RKO (cell line): ENCODE results near the gene HOXB4.
A peak's percentile ranks its signal among the peaks of the same experiment; 100 is the strongest.

ENCODE experiments used
- DNase-seq: peaks from one replicate; pipeline ENCODE4 v3.0.0-alpha.2; 2016; ENCODE audit warnings: low spot score

Gene HOXB4

DNA sequence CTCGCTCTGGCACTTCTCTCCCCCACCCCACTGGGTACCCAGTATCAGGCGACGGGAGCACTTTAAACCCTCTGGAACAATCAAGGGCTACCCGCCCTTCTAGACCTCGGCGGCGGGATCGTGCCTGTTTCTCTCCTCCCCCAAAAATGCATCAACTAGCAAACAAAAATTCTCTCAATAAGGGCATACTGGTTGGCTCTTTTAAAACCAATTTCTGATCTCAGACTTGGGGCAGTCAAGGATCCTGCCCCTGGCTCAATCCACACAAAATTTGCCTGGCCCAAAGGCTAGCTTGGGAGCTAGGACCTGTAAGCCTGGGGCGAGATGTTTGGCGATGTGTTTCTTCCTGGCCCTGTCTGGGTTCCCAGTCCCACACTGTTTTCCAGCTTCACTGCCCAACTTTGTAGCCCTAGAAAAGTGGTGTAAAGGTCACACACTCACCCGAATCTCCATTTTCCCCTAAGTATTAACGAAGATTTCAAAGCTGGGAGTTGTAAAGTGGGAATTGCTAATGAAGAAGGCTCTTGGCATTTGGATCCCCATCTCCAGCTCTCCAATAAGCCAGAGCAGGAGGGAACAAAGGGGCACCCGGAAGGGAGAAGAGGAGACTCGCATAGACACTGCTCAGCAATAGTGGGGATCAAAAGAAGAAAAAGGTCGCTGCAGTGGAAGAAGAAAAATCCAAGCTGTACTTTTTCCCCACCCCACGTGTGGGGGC, 18.9 kb downstream of the HOXB4 start:
- DNase-seq = no peak

DNA sequence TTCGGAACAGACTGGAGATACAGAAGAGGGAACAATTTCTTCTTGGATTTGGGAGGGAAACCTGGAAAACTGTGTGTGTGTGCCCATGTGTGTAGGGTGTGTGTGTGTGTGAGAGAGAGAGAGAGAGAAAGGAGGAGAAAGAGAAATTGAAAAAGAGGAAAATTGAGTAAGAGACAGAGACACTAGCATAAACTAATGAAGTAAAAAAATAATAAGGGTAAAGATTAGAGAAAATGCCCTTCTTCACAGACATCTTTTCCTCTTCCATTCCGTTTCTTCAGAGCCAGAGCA, 19.4 kb downstream of the HOXB4 start:
- DNase-seq = no peak

DNA sequence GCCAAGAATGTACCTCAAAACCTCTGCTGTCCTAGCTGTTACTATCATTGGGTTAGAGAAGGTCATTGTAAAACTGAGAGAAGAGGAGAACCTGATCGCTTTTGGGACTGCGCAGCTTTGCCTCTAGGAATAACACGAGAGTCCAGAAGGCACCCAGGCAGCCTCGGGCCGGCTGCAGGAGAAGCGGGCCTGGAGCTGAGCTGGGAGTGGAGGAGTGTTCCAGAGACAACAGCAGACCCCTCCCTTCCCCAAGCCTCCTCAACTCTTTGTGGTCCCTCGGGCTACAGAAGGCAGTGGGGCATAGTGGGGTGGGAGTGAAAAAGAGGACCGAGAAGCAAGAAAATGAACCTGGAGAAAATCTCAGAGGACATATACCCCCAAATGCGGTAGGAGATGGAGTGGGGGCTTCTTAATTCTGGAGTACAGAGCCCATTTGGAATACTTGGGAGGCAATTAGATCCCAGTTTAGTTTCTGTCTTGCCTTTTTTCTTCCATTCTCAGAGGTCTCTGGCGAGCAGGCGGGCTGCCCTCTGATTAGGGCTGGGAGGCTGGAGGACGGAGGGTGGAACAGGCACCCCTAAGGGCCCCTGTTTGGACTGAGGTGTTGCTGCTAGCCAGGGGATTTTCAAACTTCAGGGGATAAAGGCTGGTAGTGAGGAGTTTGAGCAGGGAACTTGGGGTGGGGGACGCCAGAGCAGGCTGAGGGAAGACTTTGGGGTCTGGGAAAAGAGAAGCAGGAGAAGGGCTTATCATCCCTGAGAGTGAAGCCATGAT, 19.9 kb downstream of the HOXB4 start:
- no peak for DNase-seq

DNA sequence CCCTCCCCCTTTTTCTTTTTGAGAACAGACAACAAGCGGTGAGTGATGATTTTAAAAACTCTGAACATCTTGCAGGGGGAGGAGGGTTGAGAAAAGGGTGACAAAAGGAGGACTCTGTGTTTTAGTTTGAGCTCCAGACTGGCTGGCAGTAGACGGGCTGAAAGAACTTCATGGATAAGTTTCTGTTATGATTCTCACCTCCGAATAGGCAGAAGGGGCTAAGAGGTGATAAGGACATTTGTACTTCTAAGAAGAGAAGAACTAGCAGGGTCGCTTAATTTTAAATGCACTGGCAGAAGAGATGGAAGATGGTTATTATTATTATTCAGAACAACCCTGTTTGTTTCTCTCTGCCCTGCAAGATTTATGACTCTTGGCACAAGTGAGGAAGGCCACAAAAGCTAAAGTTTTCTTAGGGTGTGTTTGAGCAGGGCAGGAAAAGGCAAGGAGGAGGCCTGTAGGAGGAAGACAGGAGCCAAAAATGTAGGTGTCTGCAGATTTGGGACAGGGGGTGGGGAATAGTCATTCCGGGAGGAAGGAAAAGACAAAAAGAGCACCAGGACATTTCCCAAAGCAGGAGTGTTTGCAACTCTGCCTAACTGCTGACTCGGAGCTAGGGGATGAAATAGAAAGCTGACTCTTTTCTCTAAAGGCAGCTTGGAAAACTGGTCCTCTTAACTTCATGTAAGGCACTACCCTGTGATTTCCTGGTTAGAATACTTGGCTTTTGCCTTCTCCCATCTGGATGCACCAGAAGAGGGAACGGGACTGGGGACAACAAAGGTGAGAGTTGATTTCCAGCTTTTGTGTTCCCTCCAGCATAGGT, 21.4 kb downstream of the HOXB4 start:
- DNase-seq = no peak

DNA sequence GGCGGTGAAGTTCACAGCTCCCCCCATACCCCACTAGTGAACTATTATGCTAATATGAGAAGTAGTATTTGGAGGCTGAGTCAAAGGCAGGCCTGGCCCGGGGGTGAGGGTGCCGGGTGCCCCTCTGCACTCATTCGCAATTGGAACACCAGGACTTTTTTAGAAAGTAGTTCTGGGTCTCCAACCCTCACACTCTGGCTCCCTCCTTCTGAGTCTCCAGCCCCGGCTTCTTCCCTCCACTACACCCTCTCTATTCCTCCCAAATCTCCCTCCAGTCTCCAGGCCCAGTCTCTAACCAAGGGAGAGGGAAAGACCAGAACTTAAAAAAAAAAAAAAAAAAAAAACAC, 21.9 kb downstream of the HOXB4 start:
- no peak for DNase-seq

DNA sequence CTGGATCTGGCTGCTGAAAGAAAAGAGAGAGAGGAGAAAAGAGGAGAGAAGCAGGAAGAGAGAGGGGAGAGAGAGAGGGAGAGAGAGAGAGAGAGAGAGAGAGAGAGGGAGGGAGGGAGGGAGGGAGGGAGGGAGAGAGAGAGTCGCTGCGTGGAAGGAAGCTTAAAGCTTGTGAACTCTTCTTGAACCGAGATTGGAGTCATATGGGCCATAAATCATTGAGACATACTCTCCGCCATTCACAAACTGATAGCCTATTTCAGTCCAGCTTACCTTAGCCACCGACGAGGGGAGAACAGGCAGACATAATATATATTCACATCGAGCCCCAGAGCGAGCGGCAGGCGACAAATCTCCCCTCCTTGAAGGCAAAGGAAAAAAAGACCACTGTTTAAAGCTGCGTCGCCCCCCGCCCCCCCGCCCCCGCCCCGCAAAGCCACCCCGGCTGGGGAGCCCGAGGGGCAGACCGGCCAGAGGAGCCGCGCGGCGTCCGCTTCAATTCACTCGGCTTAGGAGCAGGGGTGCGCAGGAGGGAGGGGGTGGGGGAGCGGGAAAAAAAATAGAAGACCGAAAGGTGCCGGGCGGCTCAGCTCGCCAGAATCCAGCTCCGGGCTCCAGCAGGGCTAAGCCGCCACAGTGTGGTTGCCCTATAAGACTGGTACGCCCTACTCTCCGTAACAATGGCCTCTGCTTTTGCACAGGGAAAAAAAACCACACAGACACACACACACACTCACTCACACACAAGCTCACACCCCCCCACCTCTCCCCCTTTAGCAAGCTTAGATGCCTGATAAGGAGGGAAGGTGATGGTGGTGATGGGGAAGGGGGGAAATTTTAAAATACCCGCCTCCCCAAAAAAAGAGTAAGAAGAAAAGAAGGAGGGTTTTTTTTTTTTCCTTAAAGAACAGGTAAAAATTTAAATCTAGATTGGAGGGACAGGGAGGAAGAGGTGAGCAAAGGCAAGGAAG, 22.6 kb downstream of the HOXB4 start:
- peak; percentile 90 for DNase-seq

DNA sequence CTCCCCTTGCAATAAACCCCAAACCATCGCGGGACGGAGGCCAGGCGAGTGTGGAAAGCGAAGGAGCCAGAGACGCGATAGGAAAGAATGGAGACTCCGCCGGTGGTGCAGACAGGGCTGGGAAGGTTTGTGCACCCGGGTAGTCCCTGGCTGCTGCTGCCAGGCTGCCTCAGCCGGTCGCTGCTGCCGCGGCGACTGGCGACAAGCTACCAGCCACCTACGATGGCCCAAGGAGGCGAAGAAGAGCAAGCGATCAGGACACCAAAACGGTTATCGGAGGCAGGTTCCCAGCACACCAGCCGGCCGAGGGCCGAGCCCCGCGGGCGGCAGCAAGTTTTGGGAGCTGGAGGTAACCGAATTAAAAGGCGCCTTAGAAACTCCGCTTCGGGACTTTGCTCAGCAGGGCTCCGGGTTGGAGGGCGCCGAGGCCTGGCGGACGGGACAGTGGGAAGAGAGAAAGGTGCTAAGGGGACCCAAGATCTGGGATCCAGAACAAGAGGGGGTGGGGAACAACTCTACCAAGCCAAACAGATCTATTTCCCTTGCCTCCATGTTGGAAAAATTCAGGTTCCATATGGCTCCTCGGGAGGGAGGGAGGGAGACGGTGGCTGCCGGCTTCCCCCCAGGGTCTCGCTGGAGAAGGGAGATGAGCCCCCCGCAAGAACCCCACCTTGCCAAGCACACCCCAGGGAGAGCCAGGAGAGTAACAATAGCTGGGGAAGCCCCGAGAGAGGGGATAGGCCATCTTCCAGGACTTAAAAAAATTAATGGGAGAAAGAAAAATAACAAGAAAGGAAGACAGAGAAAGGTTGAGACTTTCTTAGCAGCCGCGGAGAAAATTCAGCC, 23.5 kb downstream of the HOXB4 start:
- DNase-seq = peak; percentile 36

DNA sequence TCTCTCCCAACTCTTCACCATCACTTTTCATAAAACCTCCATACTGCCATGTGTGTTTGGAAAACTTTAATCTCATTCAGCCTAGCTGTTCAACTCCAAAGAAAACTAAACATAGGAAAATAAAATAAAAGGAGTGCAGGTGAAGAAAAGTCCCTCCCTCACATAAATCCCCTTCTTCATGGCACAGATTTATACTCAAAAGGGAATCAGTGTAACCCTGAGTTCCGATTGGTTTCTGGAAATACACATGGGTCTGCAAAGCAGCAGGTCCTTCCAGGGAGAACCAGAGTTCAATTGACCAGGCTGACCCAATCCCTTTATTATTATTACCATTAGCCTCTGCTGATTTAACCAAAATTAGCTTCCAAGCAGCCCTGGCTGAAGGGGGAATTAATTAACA, 24.3 kb downstream of the HOXB4 start:
- DNase-seq = no peak

DNA sequence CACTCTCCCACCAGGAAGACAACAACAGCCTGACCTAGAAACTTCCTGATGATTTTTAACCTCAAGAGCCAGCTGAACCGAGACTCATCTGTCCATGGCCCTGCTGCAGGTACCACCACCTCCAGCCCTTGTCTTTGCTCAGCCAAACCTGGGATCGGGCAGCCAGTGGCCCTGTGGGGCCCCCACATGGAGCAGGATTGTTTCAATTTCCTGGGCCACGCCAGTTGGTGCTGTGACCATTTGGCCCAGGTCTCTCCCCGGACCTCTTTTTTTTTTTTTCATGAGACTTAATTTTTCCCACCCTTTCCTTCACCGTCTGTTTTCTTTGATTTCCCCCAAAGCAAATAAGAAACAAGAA, 25.0 kb downstream of the HOXB4 start:
- DNase-seq = no peak

DNA sequence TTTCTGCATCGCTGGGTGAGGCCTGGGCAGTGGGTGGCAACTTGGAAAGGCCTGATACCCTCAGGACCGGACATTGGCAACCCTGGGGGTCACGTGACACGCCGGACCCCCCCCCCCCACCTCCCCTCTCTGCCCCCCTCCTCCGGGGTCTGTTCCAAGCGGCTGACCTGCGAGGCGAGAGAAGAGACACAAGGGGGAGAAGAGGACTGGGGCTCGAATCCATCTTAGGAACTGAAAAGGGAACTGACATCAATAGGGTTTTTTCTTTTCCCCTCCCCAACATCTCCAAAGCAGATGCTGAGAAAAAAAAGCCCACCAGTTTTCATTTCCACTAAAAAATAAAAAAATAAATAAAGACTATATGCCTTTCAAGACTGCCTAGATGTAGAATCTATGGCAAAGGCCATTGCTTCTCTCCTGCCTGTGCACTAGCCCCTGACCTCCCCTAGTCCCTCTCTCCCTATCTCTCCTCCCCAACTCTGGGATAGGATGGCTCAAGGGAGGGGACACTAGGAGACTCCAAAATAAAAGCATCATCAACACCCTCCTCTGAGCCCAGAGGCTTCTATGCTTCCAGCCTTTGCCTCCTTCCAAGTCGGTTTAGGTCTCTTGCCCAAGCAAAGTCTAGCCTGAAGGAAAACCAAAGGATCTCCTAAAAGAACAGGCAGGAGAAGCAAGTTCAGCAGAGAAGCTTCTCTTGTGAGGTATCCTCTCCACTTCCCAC, 25.5 kb downstream of the HOXB4 start:
- no peak for DNase-seq

DNA sequence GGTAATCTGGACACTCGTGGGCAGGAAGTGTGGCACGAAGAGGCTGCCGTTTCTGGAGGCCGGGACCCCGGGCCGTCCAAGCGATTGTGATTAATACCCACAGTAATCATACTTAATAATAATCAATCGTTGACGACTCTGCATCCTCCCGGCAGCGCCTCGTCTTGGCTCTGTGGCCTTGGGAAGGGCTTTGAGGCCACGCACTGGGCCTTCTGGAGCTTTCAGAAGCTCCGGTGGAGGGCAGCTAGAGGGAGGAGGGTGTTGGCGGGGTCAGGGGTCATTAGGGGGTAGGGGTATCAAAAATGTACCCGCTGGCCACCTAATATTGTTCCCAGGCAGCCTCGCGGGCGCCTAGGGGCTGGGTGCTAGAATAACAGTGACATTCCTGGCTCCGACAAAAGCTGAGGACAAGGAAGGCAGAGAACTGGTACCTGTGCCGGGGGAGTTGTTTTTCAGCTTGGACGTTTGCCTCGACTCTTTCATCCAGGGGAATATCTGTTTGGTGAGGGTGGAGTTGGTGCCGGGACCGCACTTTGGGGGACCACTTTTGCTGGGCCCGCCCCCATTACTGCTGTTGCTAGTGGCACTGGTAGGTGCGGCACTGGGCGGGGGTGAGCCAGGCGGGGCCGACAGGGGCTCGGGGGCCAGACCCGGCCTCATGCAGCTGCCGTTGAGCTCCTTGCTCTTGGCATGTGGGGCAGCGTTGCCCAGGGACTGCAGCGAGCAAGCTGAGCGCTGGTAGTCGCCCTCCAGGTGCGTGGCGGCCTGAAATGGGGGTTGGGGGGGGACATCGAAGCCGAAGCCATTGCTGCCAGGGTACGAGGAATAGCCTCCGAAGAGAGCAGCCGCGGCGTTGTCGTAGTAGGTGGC, 26.3 kb downstream of the HOXB4 start:
- no peak for DNase-seq

DNA sequence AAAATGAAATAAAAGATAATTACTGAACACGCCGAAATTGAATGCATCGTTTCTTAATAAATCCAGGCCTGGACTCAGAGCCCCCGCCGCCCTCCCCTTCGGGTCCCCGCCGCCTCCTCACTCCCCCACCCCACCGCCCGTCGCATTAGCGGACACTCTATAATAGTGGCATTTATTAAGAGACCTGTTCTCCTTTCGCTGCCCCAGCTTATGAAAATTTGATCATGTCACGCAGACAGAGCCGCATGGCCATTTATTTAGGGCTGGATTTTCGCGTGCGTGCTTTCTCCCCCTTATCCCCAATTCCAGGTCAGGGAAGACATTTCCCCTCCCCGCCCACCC, 27.0 kb downstream of the HOXB4 start:
- no peak for DNase-seq

DNA sequence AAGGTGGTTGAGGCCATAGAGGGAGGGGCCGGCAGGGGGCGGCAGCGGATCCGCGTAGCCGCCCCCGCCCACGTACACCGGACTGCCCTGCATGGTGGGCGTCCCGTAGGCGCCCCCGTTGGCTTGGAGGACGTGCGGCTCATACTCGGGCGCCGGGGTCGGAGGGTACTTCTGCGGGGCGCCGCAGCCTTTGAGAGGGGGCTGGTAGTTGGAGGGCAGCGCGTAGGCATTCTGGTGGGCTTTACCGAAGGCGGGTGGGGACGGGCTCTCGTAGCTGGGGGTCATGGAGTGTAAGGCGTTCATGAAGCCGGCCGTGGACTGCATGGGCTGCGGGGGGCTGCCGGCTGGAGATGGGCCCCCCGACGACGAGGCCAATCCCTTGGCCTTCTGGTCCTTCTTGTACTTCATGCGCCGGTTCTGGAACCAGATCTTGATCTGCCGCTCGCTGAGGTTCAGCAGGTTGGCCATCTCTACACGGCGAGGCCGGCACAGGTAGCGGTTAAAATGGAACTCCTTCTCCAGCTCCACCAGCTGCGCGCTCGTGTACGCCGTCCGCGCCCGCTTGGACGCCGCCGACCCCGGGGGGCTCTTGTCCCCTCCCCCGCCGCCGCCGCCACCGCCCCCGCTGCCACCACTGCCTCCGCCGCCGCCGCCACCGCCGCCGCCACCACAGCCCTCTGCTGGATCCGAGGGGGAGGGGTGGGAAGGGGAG, 27.5 kb downstream of the HOXB4 start:
- no peak for DNase-seq

DNA sequence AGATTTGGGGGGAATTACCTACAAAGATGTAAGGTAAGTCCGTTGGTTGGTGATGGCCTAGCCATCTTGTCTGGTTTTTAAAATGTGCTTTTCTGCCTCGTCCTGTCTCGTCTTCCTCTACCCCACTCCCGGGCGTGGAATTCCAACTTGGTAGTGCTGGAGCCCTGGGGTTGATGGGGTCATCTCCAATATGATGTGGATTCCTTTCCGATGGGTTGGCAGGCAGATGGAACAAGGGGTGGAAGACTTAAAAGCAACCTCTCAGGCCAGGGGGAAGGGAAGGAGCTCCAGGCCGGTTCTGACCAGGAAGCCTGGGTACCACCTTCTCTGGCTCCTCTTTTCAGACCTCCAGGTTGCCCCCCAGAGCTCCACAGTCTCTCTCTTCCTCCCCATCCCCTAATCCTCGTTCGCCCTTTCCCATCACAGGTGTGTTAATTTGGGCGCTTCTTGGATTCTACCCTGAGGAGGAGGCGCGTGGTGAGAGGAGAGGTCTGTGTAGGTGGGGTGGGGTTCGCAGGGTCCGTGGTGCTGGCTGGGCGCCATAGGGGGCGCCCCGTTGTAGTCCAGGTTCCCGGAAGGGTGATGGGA, 28.1 kb downstream of the HOXB4 start:
- DNase-seq = no peak

DNA sequence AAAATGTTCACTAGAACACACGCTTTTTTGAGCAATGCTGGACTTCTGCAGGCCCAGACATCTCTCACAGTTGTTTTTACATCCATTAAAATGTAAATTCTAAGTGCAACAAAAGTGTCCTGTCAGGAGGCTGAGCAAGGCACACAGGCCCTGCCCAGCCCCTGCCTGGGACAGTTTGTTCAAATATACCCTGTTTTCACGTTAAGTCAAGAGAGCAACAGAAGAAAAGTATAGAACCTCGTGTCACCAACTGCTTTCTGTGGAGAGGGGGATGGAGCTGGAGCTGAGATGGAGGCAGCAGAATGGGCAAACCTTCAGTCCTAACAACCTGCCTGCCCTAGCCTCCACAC, 28.9 kb downstream of the HOXB4 start:
- no peak for DNase-seq

DNA sequence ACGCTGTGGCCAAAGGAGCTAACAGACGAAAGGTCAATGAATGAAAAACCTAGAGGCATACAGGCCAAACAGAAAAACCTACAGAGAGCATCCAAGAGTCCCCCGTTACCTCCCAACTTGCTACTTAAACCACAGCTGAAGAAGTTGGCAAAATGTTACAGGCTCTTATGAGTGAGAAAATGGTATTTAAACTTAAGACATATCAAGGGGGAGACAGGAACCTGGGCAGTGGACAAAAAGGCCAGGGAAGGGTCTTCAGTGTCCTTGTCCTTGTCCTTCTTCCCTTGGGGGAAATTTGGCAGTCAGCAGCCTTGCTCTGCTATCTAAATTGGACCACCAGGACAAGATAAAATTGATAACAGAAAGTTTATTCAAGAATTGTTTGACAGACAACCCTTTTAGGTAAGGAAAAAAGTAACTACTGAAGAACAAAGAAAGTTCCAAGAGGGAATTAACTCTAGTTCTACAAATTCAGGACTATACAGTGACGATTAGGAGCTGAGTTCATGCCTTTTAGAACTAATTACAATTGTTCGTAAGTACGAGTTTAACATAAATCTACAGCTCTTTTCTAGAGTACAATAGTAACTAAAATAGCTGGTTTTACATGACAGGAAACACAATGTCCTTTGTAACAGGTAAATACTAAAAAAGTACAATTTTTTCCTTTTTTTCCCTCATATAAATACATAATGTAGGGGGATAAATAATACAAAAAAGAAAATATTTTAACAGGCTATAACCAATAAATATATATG, 29.4 kb downstream of the HOXB4 start:
- DNase-seq = no peak

DNA sequence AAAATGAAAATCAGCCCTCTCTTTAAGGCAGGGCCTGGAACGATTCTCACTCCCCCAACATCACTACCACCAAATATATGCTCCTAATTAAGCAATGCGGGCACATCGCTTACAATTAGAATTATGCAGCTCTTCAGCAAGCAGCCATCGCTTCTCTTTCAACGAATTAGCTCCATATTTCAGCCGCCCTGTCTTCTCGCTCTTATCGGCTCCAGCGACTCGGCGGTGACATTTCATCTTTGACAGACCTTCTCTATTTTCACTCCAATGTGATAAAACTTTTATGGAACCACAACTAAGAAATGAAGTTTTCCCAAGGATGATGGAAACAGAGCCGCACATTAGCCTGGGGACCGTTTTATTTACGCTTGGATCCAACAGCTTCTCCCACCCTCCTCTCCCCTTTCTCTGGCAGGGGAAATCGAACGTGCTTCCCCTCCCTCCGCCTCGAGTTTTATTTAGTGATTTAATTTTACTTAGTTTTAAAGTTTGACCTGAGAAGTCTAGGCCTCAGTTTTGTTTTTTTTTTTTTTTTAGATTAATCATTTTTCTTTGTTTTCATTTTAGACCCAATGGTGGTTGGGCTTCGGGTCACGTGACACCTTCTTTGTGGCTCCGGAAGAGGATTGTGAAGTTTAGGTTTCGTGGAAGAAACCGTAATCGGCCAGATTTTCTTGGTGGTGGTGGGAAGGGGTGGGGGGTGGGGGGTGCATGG, 30.2 kb downstream of the HOXB4 start:
- DNase-seq = no peak
